H7 (cell line): ENCODE results near the gene CNKSR2. TPM values are rescaled to one million over a fixed set of nuclear protein-coding genes. Genes with fewer than 3 reads are reported as not detected.
A peak's percentile ranks its signal among the peaks of the same experiment; 100 is the strongest.

Experiments used
- DNase-seq: peaks from one replicate; pipeline ENCODE4 v3.0.0; 2012
- H3K27me3 ChIP-seq: 2 replicates; pipeline ENCODE4 v1.6.0; 2011; ENCODE audit warnings: mild to moderate bottlenecking, low read length; ENCODE audit not compliant: control insufficient read depth, insufficient read depth
- H3K36me3 ChIP-seq: replicated peaks from 2 replicates; pipeline ENCODE4 v1.5.1; 2011; ENCODE audit warnings: low read length; ENCODE audit not compliant: control insufficient read depth, insufficient read depth
- H3K4me3 ChIP-seq: 2 replicates; pipeline ENCODE4 v1.5.1; 2011; ENCODE audit warnings: low read depth, mild to moderate bottlenecking, control low read depth, low read length, moderate library complexity; ENCODE audit not compliant: insufficient read depth
- total RNA-seq: library from RNA; depleted of rRNA; stranded (reverse); fragments of >200 nt; shearing (Covaris generic); gene quantifications from 2 replicates; pipeline ENCODE4 v1.2.3, GENCODE V29; 2014; rRNA removed

CNKSR2 gene
- 5.9 and 6.3 TPM in 2 replicates for total RNA-seq

DNA sequence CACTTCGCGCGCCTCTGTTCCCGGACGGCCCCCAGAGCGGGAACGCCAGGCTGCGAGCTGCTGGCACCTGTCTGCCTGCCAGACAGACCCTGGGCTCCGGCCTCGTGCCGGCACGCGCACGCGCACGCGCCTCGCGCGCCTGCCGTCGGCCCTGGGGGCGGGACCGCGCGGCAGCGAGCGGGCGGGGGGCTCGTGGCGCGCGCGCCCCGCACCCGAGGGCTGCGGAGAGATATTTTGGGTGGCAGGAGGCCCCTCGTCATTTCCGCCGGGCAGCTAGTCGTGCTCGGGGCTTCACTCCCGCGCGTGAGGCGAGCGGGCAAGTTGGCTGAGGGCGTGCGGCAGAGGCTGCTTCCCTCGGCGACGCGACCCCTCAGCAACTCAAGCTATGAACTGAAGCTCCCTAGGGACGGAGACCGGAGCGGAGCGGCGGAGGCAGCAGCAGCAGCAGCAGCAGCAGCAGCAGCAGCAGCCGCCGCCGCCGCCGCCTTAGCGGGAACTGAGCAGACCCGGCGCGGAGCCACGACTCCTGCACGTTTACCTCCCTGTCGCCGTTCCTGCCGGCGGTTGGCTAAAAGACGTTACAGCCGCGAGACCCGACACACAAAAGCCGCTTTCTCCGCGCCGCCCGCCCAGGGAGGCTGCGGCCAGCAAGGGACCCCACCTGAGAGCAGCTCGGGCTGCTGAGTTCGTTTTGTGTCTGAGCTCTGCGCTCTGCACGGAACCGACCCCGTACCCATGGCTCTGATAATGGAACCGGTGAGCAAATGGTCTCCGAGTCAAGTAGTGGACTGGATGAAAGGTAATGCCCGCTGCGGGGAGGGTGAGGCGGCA lies at the start of gene CNKSR2:
TSS of gene CNKSR2 (plus strand) at position 256 of the 831 bp plus-strand sequence. CDS start at position 736, 480 bp downstream.
- H3K4me3 ChIP-seq: peak within 1 kb of the TSS; percentile 66
- peaks cover 35% of the 10 kb centered on the region for H3K27me3 ChIP-seq
- peak; percentile 91 for DNase-seq
- no peaks in the 10 kb centered on the region for H3K36me3 ChIP-seq

- Histone ChIP-seq H3K27me3 (no peaks in the 10 kb centered on the region), H3K36me3 (no peaks in the 10 kb centered on the region), H3K4me3 (no peak overlapping the region)
- no peak for DNase-seq
Measured at GRCh38 chrX:21354725-21355124, 19.5 kb upstream of the CNKSR2 start.

DNA sequence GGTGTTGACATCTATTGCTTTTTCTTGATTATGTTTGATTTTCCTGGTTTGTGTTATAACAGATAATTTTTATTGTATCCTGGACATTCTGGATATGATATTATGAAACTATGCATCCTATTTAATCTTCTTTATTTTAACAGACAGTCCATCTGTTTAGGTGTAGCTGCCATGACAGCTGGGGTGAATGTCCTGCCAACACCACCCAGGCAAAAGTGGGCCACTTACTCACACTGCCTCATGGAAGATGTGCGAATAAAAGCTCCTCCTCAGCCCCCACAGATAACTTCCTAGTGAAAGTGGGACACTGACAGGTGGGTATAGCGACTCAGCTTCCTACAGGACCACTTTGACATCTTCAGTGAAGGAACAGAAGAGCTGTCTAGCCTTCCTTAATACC lies 18.4 kb upstream of the CNKSR2 start:
- DNase-seq: no peak
- Histone ChIP-seq H3K27me3 (no peaks in the 10 kb centered on the region), H3K36me3 (no peaks in the 10 kb centered on the region), H3K4me3 (no peak overlapping the region)

- Histone ChIP-seq H3K4me3 (no peak overlapping the region), H3K27me3 (peaks cover 17% of the 10 kb centered on the region), H3K36me3 (no peaks in the 10 kb centered on the region)
- DNase-seq: no peak
Measured at GRCh38 chrX:21369613-21370012, 4.6 kb upstream of the CNKSR2 start.

- no peaks in the 10 kb centered on the region for H3K36me3 ChIP-seq
- no peak for DNase-seq
- H3K4me3 ChIP-seq: no peak overlapping the region
- peaks cover 35% of the 10 kb centered on the region for H3K27me3 ChIP-seq
Measured at GRCh38 chrX:21373001-21373400, 1.2 kb upstream of the CNKSR2 start.

DNA sequence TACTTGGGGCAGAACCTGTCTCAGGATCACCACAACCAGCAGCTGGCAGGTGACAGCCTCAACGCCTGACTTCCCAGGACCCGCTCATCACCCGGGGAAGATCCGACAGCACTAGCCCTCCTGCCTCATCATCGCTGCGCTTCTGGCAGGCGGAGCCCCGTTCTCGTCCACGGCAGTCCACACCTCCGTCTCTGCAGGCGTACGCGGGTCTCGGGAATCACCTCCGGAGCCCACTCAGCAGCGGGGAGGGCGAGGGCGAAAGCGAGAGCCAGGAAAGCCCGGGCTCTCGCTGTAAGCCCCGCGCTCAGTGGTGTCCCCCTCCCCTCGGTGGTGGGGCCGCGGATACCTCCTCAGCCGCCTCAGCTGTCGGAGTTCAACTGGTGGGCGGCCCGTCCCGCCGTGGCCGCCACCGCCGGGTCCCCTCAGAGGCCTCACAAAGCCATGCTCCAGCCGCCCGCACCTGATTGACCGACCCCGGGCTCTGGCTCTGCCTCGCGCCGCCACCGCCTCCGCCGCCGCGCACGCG lies 518 bp upstream of the CNKSR2 start:
- peak; percentile 54 for DNase-seq
- Histone ChIP-seq H3K36me3 (no peaks in the 10 kb centered on the region), H3K4me3 (peak overlapping the region; percentile 66), H3K27me3 (peaks cover 35% of the 10 kb centered on the region)

- Histone ChIP-seq H3K36me3 (no peaks in the 10 kb centered on the region), H3K27me3 (peaks cover 35% of the 10 kb centered on the region), H3K4me3 (peak overlapping the region; percentile 66)
- peak; percentile 25 for DNase-seq
Measured at GRCh38 chrX:21374994-21375707, 933 bp downstream of the CNKSR2 start.

DNA sequence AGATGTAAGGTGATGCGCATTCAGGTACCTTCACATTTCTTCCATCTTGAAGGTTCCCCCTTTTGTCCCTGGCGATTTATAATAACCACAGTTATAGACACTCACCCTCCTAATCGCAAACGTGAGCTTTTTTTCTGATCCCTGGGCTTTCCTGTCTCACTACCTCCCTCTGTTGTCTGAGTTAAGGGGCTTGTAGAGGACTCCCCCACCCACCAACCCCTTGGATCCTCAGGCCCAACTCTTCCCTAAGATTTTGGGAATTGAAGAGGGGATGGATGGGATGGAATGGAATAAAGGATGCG lies 1.4 kb downstream of the CNKSR2 start:
- DNase-seq: peak; percentile 52
- Histone ChIP-seq H3K4me3 (peak overlapping the region; percentile 66), H3K27me3 (peaks cover 35% of the 10 kb centered on the region)

DNA sequence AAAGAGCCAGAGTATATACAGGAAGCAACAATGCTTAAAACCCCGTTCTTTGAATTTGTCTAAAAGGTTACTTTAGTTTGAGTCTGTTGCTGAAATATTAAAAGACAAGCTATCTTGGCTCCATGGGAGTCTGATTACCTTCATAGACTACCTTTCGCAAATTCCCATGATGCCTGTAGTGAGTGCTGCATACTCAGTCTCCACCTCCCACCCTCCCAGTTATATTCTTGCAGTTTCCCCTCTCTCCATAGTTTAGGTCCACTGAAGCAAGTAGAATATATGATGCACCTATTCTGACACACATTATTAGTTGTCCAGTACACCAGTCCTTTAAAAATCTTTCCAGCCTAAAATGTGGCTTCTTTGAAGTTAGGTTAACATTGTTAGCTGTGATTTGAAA lies 2.4 kb downstream of the CNKSR2 start:
- no peaks in the 10 kb centered on the region for H3K36me3 ChIP-seq
- H3K27me3 ChIP-seq: peaks cover 35% of the 10 kb centered on the region
- H3K4me3 ChIP-seq: no peak overlapping the region
- DNase-seq: no peak

More for the DNA sequence above, 1.4 kb downstream of the CNKSR2 start:
- H3K36me3 ChIP-seq: no peaks in the 10 kb centered on the region

DNA sequence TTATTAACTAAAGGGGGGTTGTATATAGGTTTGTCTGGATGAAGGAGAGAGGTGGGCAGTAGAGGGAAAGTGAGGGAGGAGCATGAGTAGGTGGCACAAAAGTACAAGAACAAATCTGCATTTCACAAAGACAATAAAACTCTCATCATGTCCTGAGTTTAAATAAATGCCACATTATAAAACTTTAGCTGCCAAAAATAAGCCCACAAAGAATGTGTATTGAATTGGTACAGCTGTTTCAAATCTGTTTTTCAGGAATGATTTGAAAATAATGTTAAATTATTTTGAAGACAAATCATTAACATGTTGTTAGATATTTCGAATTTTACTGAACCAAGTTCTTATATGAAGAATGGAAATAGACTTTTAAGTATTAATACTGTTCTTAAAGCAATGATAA lies 5.8 kb downstream of the CNKSR2 start:
- H3K36me3 ChIP-seq: no peaks in the 10 kb centered on the region

GRCh38 chrX:21382715-21383114 lies 8.5 kb downstream of the CNKSR2 start:
- no peaks in the 10 kb centered on the region for H3K27me3 ChIP-seq
- no peak for DNase-seq
- no peaks in the 10 kb centered on the region for H3K36me3 ChIP-seq
- H3K4me3 ChIP-seq: no peak overlapping the region

More for the DNA sequence above, 5.8 kb downstream of the CNKSR2 start:
- Histone ChIP-seq H3K4me3 (no peak overlapping the region), H3K27me3 (peaks cover 14% of the 10 kb centered on the region)
- DNase-seq: no peak

- Histone ChIP-seq H3K4me3 (no peak overlapping the region), H3K27me3 (no peaks in the 10 kb centered on the region), H3K36me3 (no peaks in the 10 kb centered on the region)
- DNase-seq: no peak
Measured at GRCh38 chrX:21383546-21383945, 9.3 kb downstream of the CNKSR2 start.

- no peak for DNase-seq
- Histone ChIP-seq H3K36me3 (no peaks in the 10 kb centered on the region), H3K4me3 (no peak overlapping the region), H3K27me3 (no peaks in the 10 kb centered on the region)
Measured at GRCh38 chrX:21384178-21384577, 10.0 kb downstream of the CNKSR2 start.

DNA sequence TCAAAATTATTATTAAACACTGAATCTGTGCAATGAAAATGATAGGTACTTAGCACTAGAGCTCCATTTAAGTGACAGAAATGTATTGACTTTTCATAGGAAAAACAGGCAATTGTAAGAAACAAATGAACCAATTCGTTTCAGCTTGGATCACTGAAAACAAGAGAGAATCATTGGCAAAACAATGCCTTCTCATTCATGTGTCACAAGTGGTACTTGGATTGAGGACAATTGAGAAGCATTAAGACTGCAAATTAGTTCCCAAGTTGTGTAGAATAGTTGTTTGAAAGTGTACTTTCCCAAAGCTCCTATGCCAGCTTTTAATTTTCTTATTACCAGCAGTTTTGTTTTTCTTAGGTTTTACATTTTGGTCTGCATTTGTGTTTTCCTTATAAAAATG lies 20.6 kb downstream of the CNKSR2 start:
- Histone ChIP-seq H3K36me3 (peaks cover 1% of the 10 kb centered on the region), H3K4me3 (no peak overlapping the region), H3K27me3 (no peaks in the 10 kb centered on the region)
- no peak for DNase-seq

GRCh38 chrX:21398426-21398825 lies 24.2 kb downstream of the CNKSR2 start:
- H3K4me3 ChIP-seq: no peak overlapping the region
- no peaks in the 10 kb centered on the region for H3K36me3 ChIP-seq
- no peak for DNase-seq
- H3K27me3 ChIP-seq: no peaks in the 10 kb centered on the region
